ENCODE data around the gene USP34.

The USP34 gene

DNA sequence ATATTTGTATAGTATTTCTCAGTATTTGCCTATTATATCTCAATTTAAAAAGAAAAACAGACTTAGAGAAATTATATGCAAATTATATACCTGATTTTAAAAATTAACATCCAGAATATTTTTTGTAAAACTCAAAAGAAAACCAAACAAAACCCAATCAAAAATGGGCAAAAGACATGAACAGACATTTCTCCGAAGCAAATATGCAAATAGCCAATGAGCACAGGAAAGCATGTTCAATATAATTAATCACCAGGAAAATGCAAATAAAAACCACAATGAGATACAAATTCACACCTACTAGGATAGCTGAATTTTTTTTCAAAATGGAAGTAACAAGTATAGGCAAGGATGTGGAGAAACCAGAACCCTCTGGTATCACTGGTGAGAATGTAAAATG, 108.0 kb downstream of the USP34 start:
- no peak for DNase-seq

DNA sequence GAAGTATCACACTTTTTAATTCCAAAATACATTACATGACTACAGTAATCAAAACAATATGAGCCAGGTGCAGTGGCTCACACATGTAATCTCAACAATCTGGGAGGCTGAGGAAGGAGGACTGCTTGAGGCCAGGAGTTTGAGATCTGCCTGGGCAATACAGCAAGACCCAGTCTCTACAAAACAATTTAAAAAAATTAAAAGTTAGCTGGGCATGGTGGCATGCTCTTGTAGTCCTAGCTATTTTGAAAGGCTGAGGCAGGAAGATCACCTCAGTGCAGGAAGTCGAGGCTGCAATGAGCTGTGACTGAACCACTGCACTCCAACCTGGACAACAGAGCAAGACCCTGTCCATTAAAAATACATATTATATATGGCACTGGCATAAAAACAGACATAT, 109.8 kb downstream of the USP34 start:
- DNase-seq: no peak

DNA sequence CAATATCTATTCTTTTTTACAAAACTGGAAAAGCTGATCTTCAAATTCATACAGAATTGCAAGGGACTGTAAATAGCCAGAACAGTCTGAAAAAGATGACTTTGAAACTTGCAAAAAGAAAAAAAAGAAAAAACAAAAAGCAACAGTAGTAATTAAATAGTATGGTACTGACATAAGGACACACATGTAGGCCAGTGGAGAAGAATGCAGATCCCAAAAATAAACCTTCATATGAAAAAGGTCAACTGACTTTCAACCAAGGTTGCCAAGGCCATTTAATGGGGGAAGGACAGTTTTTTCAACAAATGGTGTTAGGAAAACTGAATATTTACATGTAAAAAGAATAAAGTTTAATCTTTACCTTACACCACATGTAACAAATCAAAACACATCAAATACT, 111.8 kb downstream of the USP34 start:
- no peak for DNase-seq

DNA sequence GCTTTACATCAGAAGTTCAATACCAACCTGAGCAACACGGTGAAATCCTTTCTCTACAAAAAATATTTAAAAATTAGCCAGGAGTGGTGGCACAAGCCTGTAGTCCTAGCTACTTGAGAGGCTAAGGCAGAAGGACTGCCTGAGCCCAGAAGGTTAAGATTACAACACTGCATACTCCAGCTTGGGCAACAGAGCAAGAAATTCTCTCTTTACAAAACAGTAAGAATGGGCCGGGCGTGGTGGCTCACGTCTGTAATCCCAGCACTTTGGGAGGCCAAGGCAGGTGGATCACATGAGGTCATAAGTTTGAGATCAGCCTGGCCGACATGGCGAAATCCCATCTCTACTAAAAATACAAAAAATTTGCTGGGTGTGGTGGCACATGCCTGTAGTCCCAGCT, 113.2 kb downstream of the USP34 start:
- no peak for DNase-seq

DNA sequence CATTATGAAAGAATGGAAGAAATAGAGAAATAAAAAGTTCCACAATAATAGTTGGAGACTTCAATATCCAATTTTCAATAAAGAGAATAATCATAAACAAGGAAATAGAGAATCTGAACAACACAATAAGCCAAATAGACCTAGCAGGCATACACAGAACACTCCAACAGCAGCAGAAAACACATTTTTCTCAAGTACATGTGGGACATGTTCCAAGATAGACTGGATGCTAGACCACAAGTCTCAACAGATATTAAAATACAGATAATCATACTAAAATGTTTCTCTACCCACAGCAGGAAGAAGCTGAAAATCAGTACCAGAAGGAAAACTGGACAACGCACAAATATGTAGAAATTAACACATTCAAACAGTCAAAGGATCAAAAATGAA, 113.9 kb downstream of the USP34 start:
- no peak for DNase-seq

DNA sequence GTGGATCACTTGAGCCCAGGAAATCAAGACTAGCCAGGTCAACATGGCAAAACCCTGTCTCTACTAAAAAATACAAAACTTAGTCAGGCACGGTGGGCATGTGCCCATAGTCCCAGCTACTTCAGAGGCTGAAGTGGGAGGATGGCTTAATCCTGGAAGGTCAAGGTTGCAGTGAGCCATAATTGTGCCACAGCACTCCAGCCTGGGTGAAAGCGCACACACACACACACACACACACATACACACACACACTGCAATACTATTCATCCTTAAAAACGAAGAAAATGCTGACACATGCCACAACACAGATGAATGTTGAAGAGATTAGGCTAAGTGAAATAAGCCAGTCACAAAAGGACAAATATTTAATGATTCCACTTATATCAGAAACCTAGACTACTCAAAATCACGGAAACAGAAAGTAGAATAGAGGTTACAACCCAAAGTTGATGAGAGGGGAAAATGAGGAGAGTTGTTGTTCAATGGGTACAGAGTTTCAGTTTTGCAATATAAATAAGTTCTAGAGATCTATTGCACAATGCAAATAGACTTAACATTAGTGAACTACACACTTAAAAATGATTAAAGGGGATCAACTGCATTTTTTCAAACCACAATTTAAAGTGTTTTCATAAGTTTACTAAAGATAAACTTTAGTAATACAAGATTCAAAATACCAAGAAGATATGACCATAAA, 114.5 kb downstream of the USP34 start:
- no peak for DNase-seq

DNA sequence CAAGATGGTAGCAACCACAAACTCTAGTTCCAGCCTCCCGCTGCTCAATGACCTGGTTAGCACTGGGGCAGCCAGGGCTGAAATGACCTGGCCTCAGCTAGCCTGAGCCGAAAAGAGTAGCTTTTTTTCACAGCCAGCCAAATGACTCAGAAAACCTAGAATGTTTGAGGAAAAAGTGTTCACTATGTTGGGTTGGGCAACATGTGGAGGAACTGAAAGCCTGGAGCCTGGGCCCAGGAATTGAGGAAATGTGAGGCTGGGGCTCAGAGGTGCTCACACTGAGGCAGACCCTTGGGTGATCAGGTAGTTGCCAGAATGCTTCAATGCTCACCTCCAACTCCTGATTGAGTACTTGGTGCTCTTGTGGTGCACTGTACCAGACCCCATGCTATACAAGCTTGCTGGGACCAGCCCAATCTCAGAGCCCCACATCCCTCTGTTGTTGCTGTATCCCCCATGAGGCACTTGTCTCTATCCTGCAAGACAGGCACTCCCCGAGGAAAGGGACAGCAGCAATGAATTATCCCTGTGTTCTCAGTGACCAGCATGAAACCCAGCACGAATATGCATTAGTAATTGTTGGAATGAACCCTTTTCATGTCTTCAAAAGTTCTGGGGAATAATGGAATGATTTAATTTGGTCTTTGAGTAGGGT, 116.2 kb downstream of the USP34 start:
- no peak for DNase-seq

DNA sequence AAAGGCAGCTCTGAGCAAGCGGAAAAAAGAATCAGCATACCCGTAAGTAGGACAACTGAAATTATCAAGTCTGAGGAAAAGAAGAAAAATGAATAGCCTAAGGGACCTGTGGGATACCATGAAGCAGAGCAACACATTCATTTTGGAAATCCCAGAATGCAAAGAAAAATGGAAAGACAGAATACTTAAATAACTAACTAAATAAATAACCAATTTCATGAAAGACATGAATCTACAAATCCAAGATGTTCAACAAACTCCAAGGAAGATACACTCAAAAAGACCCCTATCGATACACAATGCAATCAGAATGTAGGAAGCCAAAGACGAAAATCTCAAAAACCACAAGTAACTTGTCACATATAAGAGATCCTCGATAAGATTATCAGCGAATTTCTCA, 117.0 kb downstream of the USP34 start:
- no peak for DNase-seq

DNA sequence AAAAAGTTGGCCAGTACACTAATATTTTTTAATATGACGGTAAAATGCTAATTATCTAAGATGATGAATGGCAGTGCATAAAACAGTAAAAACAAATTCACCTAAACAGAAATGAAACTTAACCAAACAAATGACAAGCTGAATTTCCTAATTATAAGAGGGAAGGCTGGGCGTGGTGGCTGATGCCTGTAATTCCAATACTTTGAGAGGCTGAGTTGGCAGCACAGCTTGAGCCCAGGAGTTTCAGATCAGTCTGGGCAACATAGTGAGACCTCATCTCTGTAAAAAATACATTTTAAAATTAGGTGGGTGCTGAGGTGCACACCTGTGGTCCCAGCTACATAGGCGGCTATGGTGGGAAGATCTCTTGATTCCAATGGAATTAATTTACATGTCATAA, 120.1 kb downstream of the USP34 start:
- DNase-seq: no peak

DNA sequence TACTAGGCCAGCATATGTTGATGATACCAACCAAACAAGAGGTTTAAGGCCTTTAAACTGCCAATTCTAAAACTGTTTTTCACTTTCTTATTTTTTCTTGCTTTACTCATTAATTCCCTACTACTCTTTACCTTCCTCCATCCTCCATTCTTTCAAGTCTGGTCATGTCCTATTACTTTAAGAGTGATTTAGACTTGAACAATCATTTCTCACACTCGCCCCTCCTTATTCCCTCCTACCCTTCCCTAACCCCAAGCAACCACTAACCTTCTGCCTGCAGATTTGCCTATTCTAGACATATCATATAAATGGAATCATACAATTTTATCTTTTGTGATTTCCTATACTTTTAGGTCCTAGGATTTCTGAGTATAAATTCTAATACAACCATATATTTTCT, 127.7 kb downstream of the USP34 start:
- no peak for DNase-seq

DNA sequence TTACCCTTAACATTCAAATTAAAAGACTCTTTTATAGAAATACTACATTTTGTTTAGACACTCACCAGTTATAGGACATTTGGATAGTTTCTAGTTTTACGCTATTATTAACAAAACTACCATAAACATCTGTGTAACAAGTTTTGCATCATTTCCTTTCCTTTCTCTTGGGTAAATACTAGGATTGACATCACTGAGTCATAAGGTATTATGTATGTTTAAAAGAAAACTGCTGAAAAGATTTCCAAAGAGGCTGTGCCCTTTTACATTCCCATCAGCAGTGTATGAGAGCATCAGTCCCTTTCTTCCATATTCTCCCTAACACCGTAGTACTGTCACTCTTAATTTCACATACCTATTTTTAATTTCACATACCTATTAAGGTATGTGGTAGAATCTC, 130.6 kb downstream of the USP34 start:
- no peak for DNase-seq

DNA sequence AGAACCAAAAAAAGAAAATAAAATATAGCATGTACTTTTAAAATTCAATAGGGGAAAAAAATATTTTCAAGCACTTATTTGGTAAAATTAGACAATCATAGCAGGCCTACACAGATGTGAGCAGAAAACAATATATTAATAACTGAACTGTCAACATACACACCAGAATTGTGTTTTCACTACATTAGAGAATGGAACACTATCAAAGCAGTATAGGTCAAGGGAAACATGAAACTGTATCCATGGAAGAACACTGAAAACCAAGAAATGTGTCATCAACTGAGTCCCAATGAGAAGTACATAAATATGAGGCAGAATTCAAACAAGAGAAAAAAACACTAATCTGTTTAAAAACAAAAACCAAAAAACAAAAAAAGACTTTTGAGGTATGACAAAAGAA, 132.4 kb downstream of the USP34 start:
- no peak for DNase-seq

DNA sequence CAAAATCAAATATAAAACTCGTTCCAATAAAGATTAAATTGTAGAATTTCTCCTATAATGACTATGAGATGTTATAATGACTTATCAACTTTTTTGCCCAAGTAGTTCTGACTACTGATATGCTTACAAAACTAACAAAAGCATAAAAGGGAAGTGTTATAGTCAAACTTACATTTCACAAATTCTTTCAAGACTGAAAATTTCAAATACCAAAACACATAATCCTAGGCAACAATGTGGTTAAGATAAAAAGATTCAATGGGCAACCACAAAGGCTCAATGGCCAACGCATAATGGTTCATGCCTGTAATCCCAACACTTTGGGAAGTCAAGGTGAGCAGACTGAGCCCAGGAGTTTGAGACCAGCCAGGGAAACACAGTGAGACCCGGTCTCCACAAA, 135.7 kb downstream of the USP34 start:
- DNase-seq: no peak

DNA sequence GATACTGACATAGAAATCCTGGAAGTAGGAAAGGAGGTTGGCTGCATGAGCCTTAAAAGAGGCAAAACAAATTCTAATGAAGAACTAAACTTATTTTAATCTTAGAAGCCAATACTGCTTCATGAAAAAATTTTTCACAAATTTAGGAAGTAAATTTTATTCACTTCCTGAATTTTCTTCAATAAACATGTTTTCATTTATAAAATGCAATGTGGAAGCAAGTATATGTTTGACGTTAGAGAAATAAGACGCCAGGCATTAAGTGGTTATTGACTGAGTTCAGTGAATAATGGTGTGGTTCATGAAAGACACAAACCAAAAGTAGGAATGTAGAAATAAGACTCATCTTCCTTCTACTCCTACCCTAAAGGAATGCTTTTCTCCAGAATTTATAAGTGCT, 136.4 kb downstream of the USP34 start:
- no peak for DNase-seq

DNA sequence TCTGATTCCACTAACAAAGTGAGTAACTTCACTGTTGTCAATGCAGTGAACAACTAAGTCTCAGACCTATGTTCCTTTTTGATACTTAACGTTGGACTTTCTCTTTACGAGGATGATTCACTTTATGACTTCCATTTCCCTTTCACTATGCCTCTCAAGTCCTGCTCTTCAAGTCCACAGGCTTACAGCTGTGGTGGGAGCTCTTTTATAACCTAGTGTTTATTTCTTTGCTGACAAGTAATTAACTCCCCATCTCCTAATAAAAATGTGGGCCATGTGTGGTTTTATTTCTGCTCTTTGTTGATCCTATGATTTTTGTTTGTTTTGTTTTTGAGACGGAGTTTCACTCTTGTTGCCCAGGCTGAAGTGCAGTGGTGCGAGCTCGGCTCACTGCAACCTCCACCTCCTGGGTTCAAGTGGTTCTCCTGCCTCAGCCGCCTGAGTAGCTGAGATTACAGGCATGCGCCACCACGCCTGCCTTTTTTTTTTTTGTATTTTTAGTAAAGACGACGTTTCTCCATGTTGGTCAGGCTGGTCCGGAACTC, 142.1 kb downstream of the USP34 start:
- DNase-seq: no peak

DNA sequence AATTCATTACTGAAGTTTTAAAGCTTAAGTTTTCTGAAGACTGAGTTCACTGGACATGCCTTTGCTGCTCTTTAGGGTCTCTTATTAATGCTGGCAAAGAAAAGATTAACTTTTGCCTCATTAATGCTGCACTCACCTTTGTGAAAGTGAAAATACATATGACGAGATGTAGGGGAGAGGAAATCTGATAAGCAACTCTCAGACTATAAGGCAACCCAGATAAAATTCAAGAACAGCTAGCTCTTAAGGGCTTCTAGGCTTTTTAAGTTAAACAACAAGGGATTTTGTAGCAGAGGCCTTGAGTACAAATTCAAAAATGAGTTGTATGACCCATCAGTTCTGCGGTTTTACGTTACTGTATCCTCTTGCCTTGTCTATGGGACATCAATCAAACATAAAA, 143.7 kb downstream of the USP34 start:
- no peak for DNase-seq

DNA sequence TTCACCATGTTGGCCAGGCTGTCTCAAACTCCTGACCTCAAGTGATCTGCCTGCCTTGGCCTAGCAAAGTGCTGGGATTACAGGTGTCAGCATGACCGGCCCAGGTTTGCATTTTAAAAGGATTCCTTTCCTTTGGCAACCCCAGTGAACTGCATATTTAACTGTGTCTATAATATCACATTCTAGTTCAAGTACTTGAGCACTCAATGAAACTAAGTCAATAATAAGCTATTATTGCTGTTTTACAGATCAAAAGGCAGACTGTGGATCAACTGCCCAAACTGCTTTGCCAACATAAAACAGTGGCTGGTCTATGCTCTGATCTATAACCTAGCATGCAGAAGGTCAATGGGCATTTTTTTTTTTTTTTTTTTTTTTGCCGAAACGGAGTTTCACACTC, 144.5 kb downstream of the USP34 start:
- DNase-seq: no peak

DNA sequence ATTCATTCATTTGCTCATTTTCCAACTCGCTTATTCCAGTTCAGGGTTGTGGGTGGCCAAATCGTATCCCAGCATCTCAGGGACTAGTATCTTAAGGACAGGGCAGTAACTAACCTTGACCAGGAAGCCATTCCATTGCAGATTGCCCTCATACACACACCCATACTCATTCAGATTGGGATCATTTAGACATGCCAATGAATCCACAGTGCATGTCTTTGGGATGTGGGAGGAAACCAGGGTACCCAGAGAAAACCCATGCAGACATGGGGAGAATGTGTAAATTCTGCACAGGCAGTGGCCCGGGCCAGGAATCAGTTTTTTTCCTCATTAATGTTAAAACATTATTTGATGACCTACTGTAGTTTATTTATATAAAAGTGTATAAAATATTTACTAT, 150.7 kb downstream of the USP34 start:
- DNase-seq: no peak

DNA sequence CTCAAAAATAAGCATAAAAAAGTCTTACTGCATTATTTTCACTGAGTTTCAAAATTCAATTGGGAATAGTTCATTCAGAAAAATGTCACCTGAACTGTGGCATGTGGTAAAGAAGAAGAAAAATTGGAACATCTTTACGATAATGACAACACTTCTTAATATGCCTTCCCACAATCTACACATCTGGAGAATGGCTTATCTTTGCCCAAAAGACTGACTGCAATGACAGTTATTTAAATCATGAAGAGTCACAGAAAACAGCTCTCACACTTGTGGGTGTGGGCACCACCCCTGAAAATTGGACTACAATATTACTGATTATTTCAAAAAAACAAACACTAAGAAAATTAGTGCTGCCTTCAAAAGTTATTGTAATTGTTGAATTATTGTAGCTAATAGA, 152.3 kb downstream of the USP34 start:
- DNase-seq: no peak

DNA sequence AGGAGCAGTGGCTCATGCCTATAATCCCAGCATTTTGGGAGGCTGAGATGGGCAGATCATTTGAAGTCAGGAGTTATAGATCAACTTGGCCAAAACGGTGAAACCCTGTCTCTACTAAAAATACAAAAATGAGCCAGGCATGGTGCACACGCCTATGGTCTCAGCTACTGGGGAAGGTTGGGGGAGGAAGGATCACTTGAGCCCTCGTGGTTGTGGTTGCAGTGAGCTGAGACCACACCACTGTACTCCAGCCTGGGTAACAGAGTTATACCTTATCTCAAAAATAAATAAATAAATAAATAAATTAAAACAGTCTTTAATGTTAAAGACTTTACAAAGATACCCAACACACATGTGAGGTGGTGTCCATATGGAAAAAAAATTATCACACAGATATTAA, 174.9 kb downstream of the USP34 start:
- no peak for DNase-seq

DNA sequence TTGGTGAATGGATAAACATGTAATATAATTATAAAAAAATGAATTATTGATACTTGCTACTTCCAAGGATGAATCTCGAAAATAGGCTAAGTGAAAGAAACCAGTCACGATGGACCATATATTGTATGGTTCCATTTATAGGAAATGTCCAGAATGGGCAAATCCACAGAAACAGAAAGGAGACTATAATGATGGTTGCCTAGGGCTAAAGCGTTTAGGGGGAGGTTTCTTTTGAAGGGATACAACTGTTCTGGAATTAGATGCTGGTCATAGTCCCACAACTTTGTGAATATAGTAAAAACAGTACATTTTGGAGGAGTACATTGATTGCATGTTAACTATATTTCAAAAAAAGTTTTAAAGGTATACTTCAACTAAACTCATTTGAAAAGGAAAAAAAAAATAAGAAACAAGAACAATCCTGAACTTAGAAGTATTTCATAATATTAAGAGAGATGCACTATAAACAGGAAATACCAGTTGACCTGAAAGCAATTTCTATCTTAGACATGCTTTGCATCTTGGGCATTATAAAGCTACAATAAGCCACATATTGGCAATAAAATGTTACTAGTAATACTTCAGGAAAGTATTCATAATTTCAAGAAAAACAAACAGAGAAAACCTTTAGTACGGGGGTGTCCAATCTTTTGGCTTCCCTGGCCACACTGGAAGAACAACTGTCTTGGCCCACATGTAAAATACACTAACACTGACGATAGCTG, 178.9 kb downstream of the USP34 start:
- no peak for DNase-seq

DNA sequence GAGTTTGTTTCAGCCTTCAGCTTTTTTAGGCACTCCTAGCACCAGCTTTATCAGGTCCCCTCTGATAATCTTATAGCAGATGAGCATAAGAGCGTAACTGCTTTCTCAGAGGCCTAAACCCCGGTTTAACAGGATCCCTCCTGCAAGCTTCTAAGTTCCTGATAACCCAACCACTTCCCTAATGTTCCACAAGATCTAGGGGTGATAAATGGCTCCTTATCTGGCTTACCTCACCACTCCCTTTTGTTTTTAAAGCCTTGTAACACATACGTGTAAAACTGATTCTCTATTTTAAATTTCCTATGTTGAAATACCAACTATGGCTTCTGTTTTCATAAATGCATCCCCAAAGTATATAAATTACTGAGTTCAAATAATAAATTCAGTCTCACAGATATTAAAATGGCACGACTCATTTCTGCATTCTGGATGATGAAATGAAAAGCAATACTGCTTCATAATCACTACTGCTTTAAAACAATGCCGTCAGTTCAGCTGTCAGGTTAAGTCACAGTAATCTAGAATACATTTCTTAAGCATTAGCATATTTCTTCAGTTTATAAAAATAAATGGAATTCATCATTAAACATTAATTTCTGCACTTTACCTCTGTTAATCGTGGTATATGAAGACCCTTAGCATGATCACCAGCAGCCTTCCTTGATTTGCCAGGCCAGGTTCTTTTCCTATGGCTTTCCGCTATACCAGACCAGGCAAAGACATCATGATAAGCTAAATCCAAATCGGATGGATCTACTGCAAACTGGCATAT, 182.6 kb downstream of the USP34 start:
- DNase-seq: no peak

DNA sequence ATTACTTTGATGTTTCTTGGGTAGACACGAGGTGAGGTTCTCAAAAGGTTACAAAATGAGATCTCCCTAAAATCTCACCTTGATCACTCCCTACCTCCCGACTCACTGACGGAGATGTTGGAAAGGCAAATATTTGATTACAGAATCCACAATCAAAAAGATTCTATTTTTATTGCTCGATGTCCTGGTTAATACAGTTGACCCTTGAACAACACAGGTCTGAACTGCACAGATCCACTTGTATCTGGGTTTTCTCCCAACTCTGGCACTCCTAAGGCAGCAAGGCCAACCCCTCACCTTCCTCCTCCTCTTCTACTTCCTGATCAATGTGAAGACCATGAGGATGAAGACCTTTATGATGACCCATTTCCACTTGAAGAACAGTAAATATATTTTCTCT, 183.6 kb downstream of the USP34 start:
- no peak for DNase-seq
